ENCODE data around the gene ADNP.
A peak's percentile ranks its signal among the peaks of the same experiment; 100 is the strongest.

The ADNP gene

GRCh38 chr20:50969912-50970311 lies 38.7 kb upstream of the ADNP start:
- ChIA-PET POLR2A (ENCODE audit: low non-redundant PET) (no interaction called here), CTCF (interaction anchor here (0.6 kb wide), 1 partner anchor 340 kb away, joined by 3 read pairs; no protein-coding TSS in a partner anchor)
- no peak for DNase-seq (ENCODE audit: low spot score)
- TF ChIP-seq CTCF (conservative IDR thresholded peaks at IDR 0.05; ENCODE audit: low read depth), result no peak
- no peak overlapping the region for H3K27ac ChIP-seq

GRCh38 chr20:50969435-50969834 lies 38.2 kb upstream of the ADNP start:
- no peak overlapping the region for H3K27ac ChIP-seq
- ChIA-PET POLR2A (ENCODE audit: low non-redundant PET) (no interaction called here), CTCF (interaction anchor here (0.6 kb wide), 1 partner anchor 341 kb away, joined by 3 read pairs; no protein-coding TSS in a partner anchor)
- DNase-seq (ENCODE audit: low spot score), result no peak
- no peak for TF ChIP-seq CTCF (conservative IDR thresholded peaks at IDR 0.05; ENCODE audit: low read depth)

- no peak for DNase-seq (ENCODE audit: low spot score)
- no peak for TF ChIP-seq CTCF (conservative IDR thresholded peaks at IDR 0.05; ENCODE audit: low read depth)
- POLR2A ChIA-PET (ENCODE audit: low non-redundant PET), result no interaction called here
- CTCF ChIA-PET, result interaction anchor here (0.6 to 1.6 kb wide), 3 partner anchors 13 to 184 kb away, joined by 4 to 6 read pairs (median 4); no protein-coding TSS in a partner anchor
- H3K27ac ChIP-seq, result no peak overlapping the region
These were observed 37.1 kb upstream of the ADNP start for GRCh38 chr20:50968289-50968688.

- TF ChIP-seq CTCF (conservative IDR thresholded peaks at IDR 0.05; ENCODE audit: low read depth), result no peak
- ChIA-PET CTCF (interaction anchor here (0.6 to 1.6 kb wide), 3 partner anchors 14 to 185 kb away, joined by 4 to 6 read pairs (median 4); no protein-coding TSS in a partner anchor), POLR2A (ENCODE audit: low non-redundant PET) (interaction anchor here (0.9 kb wide), 1 partner anchor 17 kb away, joined by 3 read pairs; no protein-coding TSS in a partner anchor)
- no peak overlapping the region for H3K27ac ChIP-seq
- DNase-seq (ENCODE audit: low spot score), result no peak
These were observed 36.3 kb upstream of the ADNP start for GRCh38 chr20:50967586-50967985.

GRCh38 chr20:50959543-50960126 lies 28.4 kb upstream of the ADNP start:
- ChIA-PET CTCF (interaction anchor here (0.5 to 1.5 kb wide), 3 partner anchors 11 to 145 kb away, joined by 3 read pairs; no protein-coding TSS in a partner anchor), POLR2A (ENCODE audit: low non-redundant PET) (interaction anchor here (2.0 kb wide), 1 partner anchor 169 kb away, joined by 6 read pairs; no protein-coding TSS in a partner anchor)
- no peak for DNase-seq (ENCODE audit: low spot score)
- peak overlapping the region; percentile 80; the same call in 1 of the 2 replicates for H3K27ac ChIP-seq
- TF ChIP-seq CTCF (conservative IDR thresholded peaks at IDR 0.05; ENCODE audit: low read depth), result no peak

- peak within 1 kb of the TSS; percentile 80 for H3K27ac ChIP-seq
- ChIA-PET CTCF (interaction anchor here (0.5 to 2.7 kb wide), 13 partner anchors 10 to 1269 kb away, joined by 3 to 11 read pairs (median 4); partner anchors contain the start of gene BCAS4), POLR2A (ENCODE audit: low non-redundant PET) (interaction anchor here (0.5 to 2.0 kb wide), 6 partner anchors 12 to 718 kb away, joined by 3 to 10 read pairs (median 6); partner anchors contain the start of gene ADNP)
- no peak for TF ChIP-seq CTCF (conservative IDR thresholded peaks at IDR 0.05; ENCODE audit: low read depth)
- peak; percentile 92 for DNase-seq (ENCODE audit: low spot score)
These were observed 27.6 kb upstream of the ADNP start, which contains the start of gene MOCS3 for GRCh38 chr20:50958615-50959542. Gene MOCS3 (plus strand): TSS chr20:50958818. CDS start chr20:50958843, 25 bp downstream.

All from RWPE1 (cell line).